ENCODE data around the gene ATR. TPM values are rescaled to one million over a fixed set of nuclear protein-coding genes. Genes with fewer than 3 reads are reported as not detected.

ATR gene
- total and polyA plus RNA-seq, 10 of the 15 experiments (the other 5 are each of a cell fraction or from before 2014, with no cell fraction given), result 21.0 to 41.5 (median 30.1) TPM

GRCh38 chr3:142580061-142580423 is 1.5 kb upstream of the ATR start:
- TF ChIP-seq MTA2 (IDR thresholded peaks at IDR 0.05; ENCODE audit: low read depth) (no peak), BACH1 (IDR thresholded peaks at IDR 0.05; ENCODE audit: borderline replicate concordance) (no peak), BRCA1 (IDR thresholded peaks at IDR 0.05; ENCODE audit: low read depth, low read length) (no peak), GABPA (IDR thresholded peaks at IDR 0.05; ENCODE audit: low read depth) (no peak), CBX5 (IDR thresholded peaks at IDR 0.05; ENCODE audit: low read depth) (no peak)
- TF ChIP-seq, protein P1, sequence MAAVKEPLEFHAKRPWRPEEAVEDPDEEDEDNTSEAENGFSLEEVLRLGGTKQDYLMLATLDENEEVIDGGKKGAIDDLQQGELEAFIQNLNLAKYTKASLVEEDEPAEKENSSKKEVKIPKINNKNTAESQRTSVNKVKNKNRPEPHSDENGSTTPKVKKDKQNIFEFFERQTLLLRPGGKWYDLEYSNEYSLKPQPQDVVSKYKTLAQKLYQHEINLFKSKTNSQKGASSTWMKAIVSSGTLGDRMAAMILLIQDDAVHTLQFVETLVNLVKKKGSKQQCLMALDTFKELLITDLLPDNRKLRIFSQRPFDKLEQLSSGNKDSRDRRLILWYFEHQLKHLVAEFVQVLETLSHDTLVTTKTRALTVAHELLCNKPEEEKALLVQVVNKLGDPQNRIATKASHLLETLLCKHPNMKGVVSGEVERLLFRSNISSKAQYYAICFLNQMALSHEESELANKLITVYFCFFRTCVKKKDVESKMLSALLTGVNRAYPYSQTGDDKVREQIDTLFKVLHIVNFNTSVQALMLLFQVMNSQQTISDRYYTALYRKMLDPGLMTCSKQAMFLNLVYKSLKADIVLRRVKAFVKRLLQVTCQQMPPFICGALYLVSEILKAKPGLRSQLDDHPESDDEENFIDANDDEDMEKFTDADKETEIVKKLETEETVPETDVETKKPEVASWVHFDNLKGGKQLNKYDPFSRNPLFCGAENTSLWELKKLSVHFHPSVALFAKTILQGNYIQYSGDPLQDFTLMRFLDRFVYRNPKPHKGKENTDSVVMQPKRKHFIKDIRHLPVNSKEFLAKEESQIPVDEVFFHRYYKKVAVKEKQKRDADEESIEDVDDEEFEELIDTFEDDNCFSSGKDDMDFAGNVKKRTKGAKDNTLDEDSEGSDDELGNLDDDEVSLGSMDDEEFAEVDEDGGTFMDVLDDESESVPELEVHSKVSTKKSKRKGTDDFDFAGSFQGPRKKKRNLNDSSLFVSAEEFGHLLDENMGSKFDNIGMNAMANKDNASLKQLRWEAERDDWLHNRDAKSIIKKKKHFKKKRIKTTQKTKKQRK (IDR thresholded peaks at IDR 0.05; ENCODE audit: low read depth, low read length), result no peak
- TF ChIP-seq, protein P2, sequence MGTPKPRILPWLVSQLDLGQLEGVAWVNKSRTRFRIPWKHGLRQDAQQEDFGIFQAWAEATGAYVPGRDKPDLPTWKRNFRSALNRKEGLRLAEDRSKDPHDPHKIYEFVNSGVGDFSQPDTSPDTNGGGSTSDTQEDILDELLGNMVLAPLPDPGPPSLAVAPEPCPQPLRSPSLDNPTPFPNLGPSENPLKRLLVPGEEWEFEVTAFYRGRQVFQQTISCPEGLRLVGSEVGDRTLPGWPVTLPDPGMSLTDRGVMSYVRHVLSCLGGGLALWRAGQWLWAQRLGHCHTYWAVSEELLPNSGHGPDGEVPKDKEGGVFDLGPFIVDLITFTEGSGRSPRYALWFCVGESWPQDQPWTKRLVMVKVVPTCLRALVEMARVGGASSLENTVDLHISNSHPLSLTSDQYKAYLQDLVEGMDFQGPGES (IDR thresholded peaks at IDR 0.05), result no peak
- ATAC-seq, result no peak
- no peaks in the 10 kb centered on the region for H3K27me3 ChIP-seq (replicated peaks in 1 of 2; ENCODE audit: control insufficient read depth in 2 of 2, insufficient read depth in 2 of 2, low read length in 1 of 2)
- intact Hi-C loops (cut with micrococcal nuclease; ENCODE audit: unreplicated experiment), result loop anchor here (10.0 kb wide), 1 partner anchor 325 kb away; no protein-coding TSS in a partner anchor
- no peak for DNase-seq (ENCODE audit: low read depth, low spot score)
- WGBS (ENCODE audit: insufficient coverage, insufficient replicate concordance, low lambda C conversion rate, missing lambda C conversion rate), result 100% methylated on average over 1 of the region's 1 CpG
- in situ Hi-C loops (cut with MboI), result no loop called here
- H3K36me3 ChIP-seq (ENCODE audit: control insufficient read depth in 2 of 2, insufficient read depth in 2 of 2, low read length in 1 of 2), result no peaks in the 10 kb centered on the region
- no peak for FAIRE-seq
- no peaks in the 10 kb centered on the region for H3K4me1 ChIP-seq (ENCODE audit: control insufficient read depth, insufficient read depth, low read length)
- no peak overlapping the region for H3K27ac ChIP-seq (ENCODE audit: control insufficient read depth, insufficient read depth)
- SMC1A ChIA-PET (ENCODE audit: uncharacterized antibody, unreplicated experiment), result interaction anchor here (0.7 to 1.0 kb wide), 2 partner anchors 421 to 1156 kb away, joined by 3 to 4 read pairs; partner anchors contain the start of gene U2SURP
- H3K9ac ChIP-seq (ENCODE audit: control insufficient read depth, insufficient read depth, low read length), result no peak overlapping the region
- H3K79me2 ChIP-seq (ENCODE audit: control insufficient read depth, insufficient read depth, low read length), result peaks cover 35% of the 10 kb centered on the region
- H3K4me2 ChIP-seq (ENCODE audit: control insufficient read depth, insufficient read depth), result no peak overlapping the region
- POLR2A ChIA-PET, result interaction anchor here (1.5 kb wide), 1 partner anchor 422 kb away, joined by 5 read pairs; no protein-coding TSS in a partner anchor
- no TSS peak for BruUV-seq (replicated peaks)
- H3K4me3 ChIP-seq, result no peak overlapping the region
- CTCF ChIA-PET, result interaction anchor here (1.7 kb wide), 1 partner anchor 9 kb away, joined by 6 read pairs; no protein-coding TSS in a partner anchor
- H3K9me3 ChIP-seq (replicated peaks; ENCODE audit: control insufficient read depth, insufficient read depth, low read length), result no peaks in the 10 kb centered on the region
- no peak overlapping the region for H2AFZ ChIP-seq (ENCODE audit: control insufficient read depth, low read depth, low read length)
- H4K20me1 ChIP-seq (ENCODE audit: control insufficient read depth, insufficient read depth), result no peaks in the 10 kb centered on the region
- RAD21 ChIA-PET (ENCODE audit: unreplicated experiment), result interaction anchor here (0.6 kb wide), 1 partner anchor 9 kb away, joined by 3 read pairs; no protein-coding TSS in a partner anchor
